HEK293 (cell line): ENCODE results near the gene SYNGR4.

Experiments
- CTCF ChIA-PET: fragments of 350-600 bp; formaldehyde crosslinking; extraction: SDS; loops from one replicate; lab custom pipeline; 2021; ENCODE audit warnings: antibody characterized with exemption; lab: Yijun Ruan, JAX
- POLR2A ChIA-PET: fragments of 300-600 bp; formaldehyde crosslinking; extraction: SDS; loops from one replicate; lab custom pipeline; 2020; ENCODE audit warnings: antibody characterized with exemption, inconsistent platforms; lab: Yijun Ruan, JAX
- H3K27ac ChIP-seq: fragments of 200-500 bp; sonication (Bioruptor generic); 2 replicates; pipeline ENCODE4 v1.5.1; 2014; ENCODE audit warnings: low read depth, low read length, control low read depth, inconsistent platforms; ENCODE audit errors: extremely low read depth
- H3K36me3 ChIP-seq, 2 experiments: fragments of 200-500 bp in 1 of 2; sonication (Bioruptor generic) in 1 of 2; 1 replicate in 1 of 2; 2 replicates in 1 of 2; pipeline ENCODE4 v1.5.1; 2014 to 2017; ENCODE audit warnings: inconsistent platforms in 2 of 2, low read length in 2 of 2; ENCODE audit not compliant: control insufficient read depth in 2 of 2, insufficient read depth in 1 of 2
- H3K4me1 ChIP-seq: fragments of 200-500 bp; sonication (Bioruptor generic); 2 replicates; pipeline ENCODE4 v1.5.1; 2014; ENCODE audit warnings: mild to moderate bottlenecking, low read length, inconsistent platforms; ENCODE audit not compliant: control insufficient read depth, insufficient read depth
- H3K4me3 ChIP-seq: 2 replicates; pipeline ENCODE4 v1.5.1; 2011; ENCODE audit warnings: low read depth, mild to moderate bottlenecking, control low read depth, low read length, moderate library complexity
- H3K9me3 ChIP-seq: fragments of 200-500 bp; sonication (Bioruptor generic); 2 replicates; pipeline ENCODE4 v1.5.1; 2014; ENCODE audit warnings: low read depth, low read length, inconsistent platforms; ENCODE audit not compliant: control insufficient read depth, insufficient read depth
- KLF9 ChIP-seq: fragments of 450-650 bp; formaldehyde crosslinking; IDR thresholded peaks from 2 replicates; pipeline ENCODE4 v1.5.1; 2016; ENCODE audit warnings: missing biosample characterization, missing genetic modification characterization, low read depth
- MZF1 ChIP-seq: fragments of 450-650 bp; formaldehyde crosslinking; IDR thresholded peaks from 2 replicates; pipeline ENCODE4 v1.5.1; 2017; ENCODE audit warnings: missing biosample characterization, missing genetic modification characterization, borderline replicate concordance
- OSR2 ChIP-seq: fragments of 450-650 bp; formaldehyde crosslinking; IDR thresholded peaks from 2 replicates; pipeline ENCODE4 v1.5.1; 2016; ENCODE audit warnings: missing biosample characterization, missing genetic modification characterization
- PRDM1 ChIP-seq: fragments of 450-650 bp; formaldehyde crosslinking; IDR thresholded peaks from 2 replicates; pipeline ENCODE4; 2016; ENCODE audit warnings: missing biosample characterization, missing genetic modification characterization
- ZBTB1 ChIP-seq: fragments of 450-650 bp; formaldehyde crosslinking; IDR thresholded peaks from 2 replicates; pipeline ENCODE4 v1.5.1; 2016; ENCODE audit warnings: missing biosample characterization, missing genetic modification characterization
- ZFP3 ChIP-seq: fragments of 450-650 bp; formaldehyde crosslinking; IDR thresholded peaks from 2 replicates; pipeline ENCODE4 v1.5.1; 2016; ENCODE audit warnings: low read depth, missing biosample characterization, missing genetic modification characterization
- ZNF112 ChIP-seq: fragments of 450-650 bp; formaldehyde crosslinking; IDR thresholded peaks from 2 replicates; pipeline ENCODE4 v1.5.0; 2017; ENCODE audit warnings: missing biosample characterization, missing genetic modification characterization
- ZNF146 ChIP-seq: fragments of 450-650 bp; formaldehyde crosslinking; IDR thresholded peaks from 2 replicates; pipeline ENCODE4 v1.5.1; 2016; ENCODE audit warnings: missing biosample characterization, missing genetic modification characterization
- ZNF202 ChIP-seq: fragments of 450-650 bp; formaldehyde crosslinking; IDR thresholded peaks from 2 replicates; pipeline ENCODE4 v1.5.1; 2016; ENCODE audit warnings: missing biosample characterization, missing genetic modification characterization, borderline replicate concordance
- ZNF248 ChIP-seq: fragments of 450-650 bp; formaldehyde crosslinking; IDR thresholded peaks from 2 replicates; pipeline ENCODE4 v1.5.1; 2017; ENCODE audit warnings: missing biosample characterization, missing genetic modification characterization
- ZNF274 ChIP-seq, 2 experiments: fragments of 200-500 bp in 1 of 2; fragments of 450-650 bp in 1 of 2; sonication (Bioruptor generic) in 1 of 2; formaldehyde crosslinking in 1 of 2; IDR thresholded peaks; 2 replicates each; pipeline versions ENCODE4 v1.5.1 to v1.6.1; 2014 to 2016; ENCODE audit warnings: borderline replicate concordance in 1 of 2, inconsistent platforms in 1 of 2, low read length in 1 of 2, missing biosample characterization in 1 of 2, missing genetic modification characterization in 1 of 2
- ZNF354C ChIP-seq: fragments of 450-650 bp; formaldehyde crosslinking; IDR thresholded peaks from 2 replicates; pipeline ENCODE4 v1.5.1; 2016; ENCODE audit warnings: missing biosample characterization, missing genetic modification characterization, low read depth, borderline replicate concordance
- ZNF366 ChIP-seq: fragments of 450-650 bp; formaldehyde crosslinking; conservative IDR thresholded peaks from 2 replicates; pipeline ENCODE4 v1.5.1; 2016; ENCODE audit warnings: missing biosample characterization, missing genetic modification characterization
- ZNF391 ChIP-seq: fragments of 450-650 bp; formaldehyde crosslinking; IDR thresholded peaks from 2 replicates; pipeline ENCODE4 v1.5.1; 2016; ENCODE audit warnings: low read depth, missing biosample characterization, missing genetic modification characterization, borderline replicate concordance
- ZNF521 ChIP-seq: fragments of 450-650 bp; formaldehyde crosslinking; IDR thresholded peaks from 2 replicates; pipeline ENCODE4 v1.5.1; 2017; ENCODE audit warnings: missing biosample characterization, mild to moderate bottlenecking, missing genetic modification characterization
- ZNF677 ChIP-seq: fragments of 450-650 bp; IDR thresholded peaks from 2 replicates; pipeline ENCODE4 v1.5.0; 2018; ENCODE audit warnings: missing biosample characterization, mild to moderate bottlenecking, missing genetic modification characterization, moderate library complexity
- ZNF704 ChIP-seq: fragments of 450-650 bp; formaldehyde crosslinking; IDR thresholded peaks from 2 replicates; pipeline ENCODE4 v1.5.1; 2016; ENCODE audit warnings: missing biosample characterization, missing genetic modification characterization
- ZNF707 ChIP-seq: fragments of 450-650 bp; formaldehyde crosslinking; IDR thresholded peaks from 2 replicates; pipeline ENCODE4 v1.5.1; 2016; ENCODE audit warnings: missing biosample characterization, missing genetic modification characterization
- ZNF776 ChIP-seq: fragments of 450-650 bp; formaldehyde crosslinking; IDR thresholded peaks from 2 replicates; pipeline ENCODE4 v1.5.0; 2017; ENCODE audit warnings: missing biosample characterization, missing genetic modification characterization, borderline replicate concordance
- TF ChIP-seq, protein P1 (sequence below): fragments of 450-650 bp; formaldehyde crosslinking; IDR thresholded peaks from 2 replicates; pipeline ENCODE4 v1.5.1; 2016; ENCODE audit warnings: missing biosample characterization, missing genetic modification characterization, low read depth

Gene SYNGR4

DNA sequence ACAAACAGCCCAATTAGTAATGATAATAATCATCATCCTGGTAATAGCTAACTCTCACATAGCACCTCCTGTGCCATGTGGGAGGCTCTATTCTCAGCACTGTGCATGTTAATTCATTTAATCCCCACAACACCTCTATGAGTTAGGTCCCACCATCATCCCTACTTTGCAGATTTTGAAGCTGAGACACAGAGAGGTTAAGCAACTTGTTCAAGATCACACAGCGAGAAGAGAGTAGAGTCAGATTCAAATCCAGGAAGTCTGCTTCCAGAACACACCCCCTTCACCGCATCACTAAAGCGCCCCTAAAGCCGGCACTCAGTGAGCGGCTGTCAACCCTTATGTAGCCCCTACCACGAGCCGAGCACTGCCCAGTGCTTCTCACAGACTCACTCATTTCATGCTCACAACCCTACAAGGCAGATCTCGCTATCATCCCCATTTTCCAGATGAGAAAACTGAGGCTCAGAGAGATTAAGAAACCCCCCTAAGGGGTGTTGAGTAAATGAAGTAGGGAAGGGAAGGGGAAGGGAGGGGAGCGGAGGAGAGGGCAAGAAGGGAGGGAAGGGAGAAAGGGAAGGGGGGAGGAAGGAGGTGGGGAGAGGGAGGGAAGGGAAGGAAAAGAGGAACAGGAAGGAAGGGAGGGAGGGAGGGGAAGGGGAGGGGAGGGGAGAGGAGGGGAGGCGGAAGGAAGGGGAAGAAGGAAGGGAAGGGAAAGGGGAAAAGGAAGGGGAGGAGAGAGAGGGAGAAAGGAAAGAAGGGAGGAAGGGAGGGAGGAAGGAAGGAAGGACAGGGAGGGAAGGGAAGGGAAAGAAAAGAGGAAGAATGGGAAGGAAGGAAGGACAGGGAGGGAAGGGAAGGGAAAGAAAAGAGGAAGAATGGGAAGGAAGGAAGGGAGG lies 22.4 kb upstream of the SYNGR4 start (continued):
- TF ChIP-seq, protein P1, sequence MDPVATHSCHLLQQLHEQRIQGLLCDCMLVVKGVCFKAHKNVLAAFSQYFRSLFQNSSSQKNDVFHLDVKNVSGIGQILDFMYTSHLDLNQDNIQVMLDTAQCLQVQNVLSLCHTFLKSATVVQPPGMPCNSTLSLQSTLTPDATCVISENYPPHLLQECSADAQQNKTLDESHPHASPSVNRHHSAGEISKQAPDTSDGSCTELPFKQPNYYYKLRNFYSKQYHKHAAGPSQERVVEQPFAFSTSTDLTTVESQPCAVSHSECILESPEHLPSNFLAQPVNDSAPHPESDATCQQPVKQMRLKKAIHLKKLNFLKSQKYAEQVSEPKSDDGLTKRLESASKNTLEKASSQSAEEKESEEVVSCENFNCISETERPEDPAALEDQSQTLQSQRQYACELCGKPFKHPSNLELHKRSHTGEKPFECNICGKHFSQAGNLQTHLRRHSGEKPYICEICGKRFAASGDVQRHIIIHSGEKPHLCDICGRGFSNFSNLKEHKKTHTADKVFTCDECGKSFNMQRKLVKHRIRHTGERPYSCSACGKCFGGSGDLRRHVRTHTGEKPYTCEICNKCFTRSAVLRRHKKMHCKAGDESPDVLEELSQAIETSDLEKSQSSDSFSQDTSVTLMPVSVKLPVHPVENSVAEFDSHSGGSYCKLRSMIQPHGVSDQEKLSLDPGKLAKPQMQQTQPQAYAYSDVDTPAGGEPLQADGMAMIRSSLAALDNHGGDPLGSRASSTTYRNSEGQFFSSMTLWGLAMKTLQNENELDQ (tag by site-specific recombination), result no peak
- TF ChIP-seq ZNF274 (IDR thresholded peaks at IDR 0.05; ENCODE audit: low read length) (no peak), ZNF274 (tag by site-specific recombination; IDR thresholded peaks at IDR 0.05; ENCODE audit: borderline replicate concordance) (no peak), ZNF248 (no peak), ZBTB1 (tag by site-specific recombination) (no peak), ZNF146 (tag by site-specific recombination) (no peak), ZNF202 (tag by site-specific recombination) (no peak)

DNA sequence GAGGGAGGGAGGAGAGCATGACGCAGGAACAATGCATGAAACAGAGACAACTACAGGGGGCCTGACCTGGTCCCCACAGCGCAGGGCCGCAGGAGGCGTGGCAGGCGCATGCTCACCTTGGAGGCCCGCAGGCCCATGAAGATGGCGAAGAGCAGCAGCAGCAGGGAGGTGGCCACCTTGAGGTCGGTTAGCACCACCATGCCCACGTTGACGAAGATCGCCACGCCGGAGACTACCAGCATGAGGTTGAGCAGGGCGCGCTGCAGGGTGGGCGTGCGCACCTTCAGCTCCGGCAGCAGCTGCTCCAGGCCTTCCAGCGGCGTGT lies 21.8 kb upstream of the SYNGR4 start:
- TF ChIP-seq ZNF704 (tag by site-specific recombination), result no peak
- 0 out of 2 replicates have a peak, but pooled peaks have one; percentile 9 for TF ChIP-seq ZNF366 (tag by site-specific recombination)
- TF ChIP-seq KLF9 (tag by site-specific recombination), result no peak
- H3K36me3 ChIP-seq, result no peaks in the 10 kb centered on the region; a peak in 1 of 3 replicates
- no peaks in the 10 kb centered on the region for H3K9me3 ChIP-seq
- no peak overlapping the region for H3K27ac ChIP-seq
- ChIA-PET CTCF (no interaction called here), POLR2A (no interaction called here)
- H3K4me3 ChIP-seq, result no peak overlapping the region
- no peaks in the 10 kb centered on the region for H3K4me1 ChIP-seq

GRCh38 chr19:48342841-48343540 lies 21.2 kb upstream of the SYNGR4 start:
- ChIA-PET POLR2A (no interaction called here), CTCF (interaction anchor here (1.1 kb wide), 1 partner anchor 9 kb away, joined by 3 read pairs; no protein-coding TSS in a partner anchor)
- Histone ChIP-seq H3K4me3 (no peak overlapping the region), H3K9me3 (no peaks in the 10 kb centered on the region), H3K27ac (no peak overlapping the region), H3K36me3 (no peaks in the 10 kb centered on the region; a peak in 1 of 3 replicates), H3K4me1 (no peaks in the 10 kb centered on the region)
- no peak for TF ChIP-seq ZNF274 (IDR thresholded peaks at IDR 0.05; ENCODE audit: low read length)
- no peak for TF ChIP-seq ZNF274 (tag by site-specific recombination; IDR thresholded peaks at IDR 0.05; ENCODE audit: borderline replicate concordance)
- TF ChIP-seq ZNF776 (tag by site-specific recombination), result no peak
- no peak for TF ChIP-seq ZNF677 (tag by site-specific recombination)
- peak; percentile 81; the same call in 1 of the 2 replicates for TF ChIP-seq MZF1 (tag by site-specific recombination)
- no peak for TF ChIP-seq ZNF521 (tag by site-specific recombination)
- no peak for TF ChIP-seq ZFP3 (tag by site-specific recombination)
- no peak for TF ChIP-seq ZNF354C (tag by site-specific recombination)
- no peak for TF ChIP-seq OSR2 (tag by site-specific recombination)
- TF ChIP-seq ZNF112 (tag by site-specific recombination), result no peak
- TF ChIP-seq ZNF391 (tag by site-specific recombination), result no peak
- TF ChIP-seq ZNF707 (tag by site-specific recombination), result no peak
- TF ChIP-seq PRDM1, result 0 out of 2 replicates have a peak, but pooled peaks have one; percentile 52
